LoVo (cell line): Measurements from ENCODE around the gene DDR1.

Experiments used
- DNase-seq: peaks from one replicate; pipeline ENCODE4 v3.0.0-alpha.2; 2016; ENCODE audit warnings: low spot score

The DDR1 gene

GRCh38 chr6:30881392-30882203, 2.7 kb upstream of the DDR1 start:
- DNase-seq, result no peak

- DNase-seq, result no peak
Measured at GRCh38 chr6:30882204-30882758, 2.0 kb upstream of the DDR1 start.

GRCh38 chr6:30882759-30883684, 1.3 kb upstream of the DDR1 start:
- DNase-seq, result peak; percentile 74

- DNase-seq, result peak; percentile 58
Measured at GRCh38 chr6:30884521-30885480, 482 bp downstream of the DDR1 start.

GRCh38 chr6:30885481-30885998, 1.2 kb downstream of the DDR1 start:
- peak; percentile 77 for DNase-seq

GRCh38 chr6:30885999-30886896, 1.9 kb downstream of the DDR1 start:
- peak; percentile 93 for DNase-seq

GRCh38 chr6:30886897-30887255, 2.6 kb downstream of the DDR1 start:
- DNase-seq, result no peak

- DNase-seq, result no peak
Measured at GRCh38 chr6:30887901-30888815, 3.8 kb downstream of the DDR1 start.

- DNase-seq, result no peak
Measured at GRCh38 chr6:30888816-30889495, 4.6 kb downstream of the DDR1 start.

GRCh38 chr6:30889496-30889885, 5.2 kb downstream of the DDR1 start:
- DNase-seq, result no peak

GRCh38 chr6:30889921-30890645, 5.8 kb downstream of the DDR1 start:
- no peak for DNase-seq

- DNase-seq, result no peak
Measured at GRCh38 chr6:30890646-30891449, 6.5 kb downstream of the DDR1 start.

- DNase-seq, result no peak
Measured at GRCh38 chr6:30891450-30891723, 7.1 kb downstream of the DDR1 start.

GRCh38 chr6:30891816-30892538, 7.7 kb downstream of the DDR1 start:
- DNase-seq, result no peak

GRCh38 chr6:30893001-30893591, 8.8 kb downstream of the DDR1 start:
- no peak for DNase-seq

GRCh38 chr6:30893666-30894065, 9.3 kb downstream of the DDR1 start:
- DNase-seq, result no peak
